ENCODE results near the gene ROCK1. TPM values are rescaled to one million over a fixed set of nuclear protein-coding genes. Genes with fewer than 3 reads are reported as not detected.

Gene ROCK1
- total and polyA plus RNA-seq, 2 of the 8 experiments (the other 6 are each of a cell fraction or from before 2014, with no cell fraction given) = 4.2 to 48.9 TPM

- no peak for TF ChIP-seq RNF2 (IDR thresholded peaks at IDR 0.05; ENCODE audit: borderline replicate concordance, low read depth, low read length, missing control alignments, poor library complexity, severe bottlenecking)
These were observed 42.1 kb downstream of the ROCK1 start (continued) for GRCh38 chr18:21069468-21069867.

Data from H1 (cell line).